PC-9 (cell line): Measurements from ENCODE around the gene SESN1. TPM values are rescaled to one million over a fixed set of nuclear protein-coding genes. Genes with fewer than 3 reads are reported as not detected.

ENCODE experiments used
- BruUV-seq: library from RNA; stranded (reverse); fragments of 400-500 nt; replicated peaks from 2 replicates; lab custom pipeline; 2021; lab: Mats Ljungman, UMichigan
- CTCF ChIA-PET: fragments of 300-600 bp; sonication (Branson Sonifier 250); formaldehyde crosslinking; loops from one replicate; lab custom pipeline; 2022; ENCODE audit warnings: antibody characterized with exemption; lab: Charles Lee
- POLR2A ChIA-PET: fragments of 300-600 bp; sonication (Branson Sonifier 250); formaldehyde crosslinking; loops from one replicate; lab custom pipeline; 2022; ENCODE audit warnings: antibody characterized with exemption; ENCODE audit not compliant: unreplicated experiment; lab: Charles Lee
- DNase-seq, 2 experiments: peaks; one replicate each; pipeline versions ENCODE4 v3.0.0 to v3.0.0-alpha.2; 2015 to 2022; ENCODE audit warnings: mixed read lengths in 1 of 2
- H2AFZ ChIP-seq: fragments of 200-600 bp; sonication (generic); 2 replicates; pipeline ENCODE4 v1.8.1; 2017; ENCODE audit warnings: antibody characterized with exemption
- H3F3A ChIP-seq: fragments of 200-600 bp; sonication (generic); 2 replicates; pipeline ENCODE4 v1.8.1; 2017; ENCODE audit warnings: antibody characterized with exemption, mild to moderate bottlenecking, low read depth; ENCODE audit not compliant: insufficient read depth
- H3K27ac ChIP-seq: fragments of 200-600 bp; sonication (generic); 2 replicates; pipeline ENCODE4 v1.6.1; 2016; ENCODE audit warnings: mixed run types
- H3K27me3 ChIP-seq: fragments of 200-600 bp; sonication (generic); 2 replicates; pipeline ENCODE4 v1.6.1; 2016; ENCODE audit warnings: low read depth, mixed run types; ENCODE audit not compliant: insufficient read depth
- H3K36me3 ChIP-seq: fragments of 200-600 bp; sonication (generic); 2 replicates; pipeline ENCODE4 v1.6.1; 2016; ENCODE audit warnings: low read depth, mixed run types
- H3K4me1 ChIP-seq: fragments of 200-600 bp; sonication (generic); replicated peaks from 2 replicates; pipeline ENCODE4 v1.6.1; 2016; ENCODE audit warnings: mixed run types; ENCODE audit not compliant: insufficient read depth
- H3K4me2 ChIP-seq: fragments of 200-600 bp; sonication (generic); 2 replicates; pipeline ENCODE4 v1.6.1; 2017; ENCODE audit warnings: mixed run types
- H3K4me3 ChIP-seq: fragments of 200-600 bp; sonication (generic); 2 replicates; pipeline ENCODE4 v1.6.1; 2016; ENCODE audit warnings: mixed run types
- H3K79me2 ChIP-seq: fragments of 200-600 bp; sonication (generic); 2 replicates; pipeline ENCODE4 v1.6.1; 2017; ENCODE audit warnings: low read depth, mixed run types
- H3K9me2 ChIP-seq: fragments of 200-600 bp; sonication (generic); 2 replicates; pipeline ENCODE4 v1.8.1; 2017; ENCODE audit warnings: mild to moderate bottlenecking; ENCODE audit not compliant: insufficient read depth
- H3K9me3 ChIP-seq: fragments of 200-600 bp; sonication (generic); 2 replicates; pipeline ENCODE4 v1.8.1; 2016; ENCODE audit warnings: low read depth; ENCODE audit not compliant: insufficient read depth
- H4K20me1 ChIP-seq: fragments of 200-600 bp; sonication (generic); 2 replicates; pipeline ENCODE4 v1.8.1; 2017; ENCODE audit not compliant: insufficient read depth
- EZH2 ChIP-seq: fragments of 200-600 bp; sonication (generic); IDR thresholded peaks from 2 replicates; pipeline ENCODE4 v1.8.0; 2017; ENCODE audit warnings: antibody characterized with exemption, low read depth
- intact Hi-C: fragments of 100-400 bp; cut with micrococcal nuclease; formaldehyde crosslinking; loops from one replicate; pipeline ENCODE4 v1.10.0; 2022; ENCODE audit not compliant: unreplicated experiment
- total RNA-seq: library from RNA; stranded (reverse); gene quantifications from 2 replicates; pipeline ENCODE4 v1.2.3, GENCODE V29; 2021
- TF ChIP-seq, protein P1 (sequence below): fragments of 200-600 bp; sonication (generic); conservative IDR thresholded peaks from 2 replicates; pipeline ENCODE4 v1.6.1; 2017; ENCODE audit warnings: mixed run types, antibody characterized with exemption, mild to moderate bottlenecking, moderate library complexity

Gene SESN1
- total RNA-seq, 1 experiment from 2014 or later: 6.5 TPM

- Histone ChIP-seq H3K27ac (no peak overlapping the region), H4K20me1 (no peaks in the 10 kb centered on the region), H3K9me3 (no peaks in the 10 kb centered on the region), H3K79me2 (0 out of 2 replicates have a peak, but pooled peaks cover 2% of the 10 kb centered on the region), H3K27me3 (no peaks in the 10 kb centered on the region), H2AFZ (no peak overlapping the region), H3K4me3 (no peak overlapping the region), H3K4me1 (peaks cover 21% of the 10 kb centered on the region), H3F3A (peaks cover 6% of the 10 kb centered on the region), H3K9me2 (no peaks in the 10 kb centered on the region), H3K4me2 (no peak overlapping the region), H3K36me3 (no peaks in the 10 kb centered on the region; the same call in 1 of the 2 replicates)
- TF ChIP-seq EZH2: no peak
- TF ChIP-seq, protein P1, sequence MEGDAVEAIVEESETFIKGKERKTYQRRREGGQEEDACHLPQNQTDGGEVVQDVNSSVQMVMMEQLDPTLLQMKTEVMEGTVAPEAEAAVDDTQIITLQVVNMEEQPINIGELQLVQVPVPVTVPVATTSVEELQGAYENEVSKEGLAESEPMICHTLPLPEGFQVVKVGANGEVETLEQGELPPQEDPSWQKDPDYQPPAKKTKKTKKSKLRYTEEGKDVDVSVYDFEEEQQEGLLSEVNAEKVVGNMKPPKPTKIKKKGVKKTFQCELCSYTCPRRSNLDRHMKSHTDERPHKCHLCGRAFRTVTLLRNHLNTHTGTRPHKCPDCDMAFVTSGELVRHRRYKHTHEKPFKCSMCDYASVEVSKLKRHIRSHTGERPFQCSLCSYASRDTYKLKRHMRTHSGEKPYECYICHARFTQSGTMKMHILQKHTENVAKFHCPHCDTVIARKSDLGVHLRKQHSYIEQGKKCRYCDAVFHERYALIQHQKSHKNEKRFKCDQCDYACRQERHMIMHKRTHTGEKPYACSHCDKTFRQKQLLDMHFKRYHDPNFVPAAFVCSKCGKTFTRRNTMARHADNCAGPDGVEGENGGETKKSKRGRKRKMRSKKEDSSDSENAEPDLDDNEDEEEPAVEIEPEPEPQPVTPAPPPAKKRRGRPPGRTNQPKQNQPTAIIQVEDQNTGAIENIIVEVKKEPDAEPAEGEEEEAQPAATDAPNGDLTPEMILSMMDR: no peak
- CTCF ChIA-PET: no interaction called here
- no peak for DNase-seq
- intact Hi-C loops: loop anchor here (10.0 kb wide), 1 partner anchor 55 kb away; no protein-coding TSS in a partner anchor
- BruUV-seq: no TSS peak
- POLR2A ChIA-PET: no interaction called here
Observed at GRCh38 chr6:108999428-108999827, 95.2 kb downstream of the SESN1 start.

GRCh38 chr6:108998485-108998884 is 96.2 kb downstream of the SESN1 start:
- no TSS peak for BruUV-seq
- peaks cover 3% of the 10 kb centered on the region; the same call in 1 of the 2 replicates for H3K36me3 ChIP-seq

GRCh38 chr6:108996208-108996607 is 98.4 kb downstream of the SESN1 start:
- Histone ChIP-seq H3K9me2 (no peaks in the 10 kb centered on the region), H3F3A (peaks cover 6% of the 10 kb centered on the region), H3K4me3 (no peak overlapping the region), H3K79me2 (no peaks in the 10 kb centered on the region), H3K27ac (no peak overlapping the region), H3K9me3 (no peaks in the 10 kb centered on the region), H3K27me3 (no peaks in the 10 kb centered on the region), H2AFZ (no peak overlapping the region), H3K4me1 (peaks cover 21% of the 10 kb centered on the region), H3K36me3 (peaks cover 8% of the 10 kb centered on the region; the same call in 1 of the 2 replicates), H4K20me1 (no peaks in the 10 kb centered on the region), H3K4me2 (no peak overlapping the region)
- CTCF ChIA-PET: no interaction called here
- intact Hi-C loops: loop anchor here (10.0 kb wide), 1 partner anchor 59 kb away; no protein-coding TSS in a partner anchor
- no peak for DNase-seq
- no peak for TF ChIP-seq EZH2
- TF ChIP-seq, protein P1: no peak
- POLR2A ChIA-PET: no interaction called here
- BruUV-seq: no TSS peak

More at GRCh38 chr6:108998485-108998884, 96.2 kb downstream of the SESN1 start:
- Histone ChIP-seq H3K4me2 (no peak overlapping the region), H3K9me3 (no peaks in the 10 kb centered on the region), H3K79me2 (no peaks in the 10 kb centered on the region), H3K27ac (no peak overlapping the region), H3K27me3 (no peaks in the 10 kb centered on the region), H2AFZ (no peak overlapping the region), H4K20me1 (no peaks in the 10 kb centered on the region), H3K4me3 (no peak overlapping the region), H3K9me2 (no peaks in the 10 kb centered on the region), H3F3A (peaks cover 6% of the 10 kb centered on the region), H3K4me1 (peaks cover 21% of the 10 kb centered on the region)
- intact Hi-C loops: loop anchor here (10.0 kb wide), 1 partner anchor 56 kb away; no protein-coding TSS in a partner anchor
- no peak for DNase-seq
- ChIA-PET CTCF (no interaction called here), POLR2A (no interaction called here)
- no peak for TF ChIP-seq EZH2
- TF ChIP-seq, protein P1: no peak
